ENCODE measurements around the gene ANXA1.

ANXA1 gene, protein sequence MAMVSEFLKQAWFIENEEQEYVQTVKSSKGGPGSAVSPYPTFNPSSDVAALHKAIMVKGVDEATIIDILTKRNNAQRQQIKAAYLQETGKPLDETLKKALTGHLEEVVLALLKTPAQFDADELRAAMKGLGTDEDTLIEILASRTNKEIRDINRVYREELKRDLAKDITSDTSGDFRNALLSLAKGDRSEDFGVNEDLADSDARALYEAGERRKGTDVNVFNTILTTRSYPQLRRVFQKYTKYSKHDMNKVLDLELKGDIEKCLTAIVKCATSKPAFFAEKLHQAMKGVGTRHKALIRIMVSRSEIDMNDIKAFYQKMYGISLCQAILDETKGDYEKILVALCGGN

DNA sequence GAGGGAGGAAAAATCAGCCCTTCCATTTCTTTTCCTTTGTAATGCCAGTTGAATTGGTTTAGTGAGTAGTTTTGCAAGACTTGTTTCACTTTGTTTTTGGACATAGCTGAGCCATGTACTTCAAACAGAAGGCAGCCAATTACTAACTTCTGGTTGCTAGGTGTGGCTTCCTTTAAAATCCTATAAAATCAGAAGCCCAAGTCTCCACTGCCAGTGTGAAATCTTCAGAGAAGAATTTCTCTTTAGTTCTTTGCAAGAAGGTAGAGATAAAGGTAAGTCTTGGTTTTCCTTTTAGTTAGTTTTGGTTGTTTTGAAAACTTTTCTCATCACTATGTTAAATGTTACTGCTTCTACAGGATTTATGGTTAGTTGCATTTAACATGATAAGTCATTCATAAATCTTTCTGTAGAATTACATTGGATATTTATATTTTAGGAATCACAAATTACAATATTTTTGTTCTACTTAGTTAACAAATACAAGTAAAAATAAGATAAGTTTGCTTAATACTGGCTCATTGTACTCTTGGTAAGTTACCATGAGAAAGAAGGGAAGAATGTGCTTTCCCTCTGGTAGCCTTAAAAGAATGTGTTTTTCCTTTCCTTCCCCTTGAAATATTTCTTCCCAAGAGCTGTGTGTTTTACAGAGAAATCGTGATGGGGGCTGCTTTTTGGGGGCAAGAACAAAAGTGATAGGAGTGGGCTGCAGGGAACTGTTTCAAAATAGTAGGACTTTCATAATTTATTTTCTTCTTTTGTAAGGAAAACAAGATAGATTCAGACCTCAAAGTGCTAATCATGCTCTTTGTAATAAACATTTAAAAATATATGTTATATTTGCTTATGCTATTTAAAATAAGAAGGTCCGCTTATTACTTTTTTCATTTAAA is at the start of gene ANXA1:
ANXA1 (plus strand) TSS at position 213 of the 890 bp plus-strand sequence. CDS start 6,671 bp downstream, outside the sequence.
- no peak for DNase-seq (ENCODE audit: low read depth in 2 of 2)

DNA sequence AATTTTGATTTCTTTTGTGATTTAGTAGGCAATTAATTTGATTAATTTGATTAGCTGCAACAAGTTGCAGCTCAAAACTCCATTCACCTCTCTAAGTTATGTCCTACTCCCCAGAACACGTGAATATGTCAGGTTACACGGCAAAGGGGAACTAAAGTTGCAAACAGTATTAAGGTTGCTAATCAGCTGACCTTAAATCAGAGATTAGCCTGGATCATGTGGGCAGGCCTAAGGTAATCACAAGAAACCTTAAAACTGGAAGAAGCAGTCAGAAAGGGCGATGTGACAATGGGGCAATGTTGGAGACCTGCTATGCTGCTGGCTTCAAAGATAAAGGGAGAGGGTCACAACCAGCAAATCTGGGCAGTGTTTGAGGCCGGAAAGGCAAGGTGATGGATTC is 47.3 kb upstream of the ANXA1 start:
- no peak for DNase-seq (ENCODE audit: low read depth in 2 of 2)

GRCh38 chr9:73104921-73105320 is 46.7 kb upstream of the ANXA1 start:
- no peak for DNase-seq (ENCODE audit: low read depth in 2 of 2)

DNA sequence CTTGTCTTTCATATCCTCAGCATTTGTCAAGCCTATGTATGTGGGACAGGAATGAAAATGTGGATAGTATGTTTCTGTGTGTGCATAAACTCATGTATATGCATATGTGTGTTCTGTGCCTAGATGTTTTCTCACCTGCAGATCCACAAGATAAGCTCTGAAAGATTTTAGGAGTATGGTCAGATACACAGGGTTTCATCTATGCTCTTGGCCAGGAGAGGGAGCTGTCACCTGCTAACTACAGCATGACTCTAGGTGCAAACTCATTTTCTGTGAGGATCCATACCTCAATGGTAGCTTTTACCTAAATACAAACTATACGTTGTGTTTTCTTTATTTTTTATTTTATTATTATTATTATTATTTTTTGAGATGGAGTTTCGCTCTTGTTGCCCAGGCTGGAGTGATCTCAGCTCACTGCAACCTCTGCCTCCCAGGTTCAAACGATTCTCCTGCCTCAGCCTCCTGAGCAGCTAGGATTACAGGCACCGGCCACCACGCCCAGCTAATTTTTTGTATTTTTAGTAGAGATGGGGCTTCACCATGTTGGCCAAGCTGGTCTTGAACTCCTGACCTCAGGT is 44.1 kb upstream of the ANXA1 start:
- peak in 1 of 2 donors; percentile 14 for DNase-seq (ENCODE audit: low read depth in 2 of 2)

DNA sequence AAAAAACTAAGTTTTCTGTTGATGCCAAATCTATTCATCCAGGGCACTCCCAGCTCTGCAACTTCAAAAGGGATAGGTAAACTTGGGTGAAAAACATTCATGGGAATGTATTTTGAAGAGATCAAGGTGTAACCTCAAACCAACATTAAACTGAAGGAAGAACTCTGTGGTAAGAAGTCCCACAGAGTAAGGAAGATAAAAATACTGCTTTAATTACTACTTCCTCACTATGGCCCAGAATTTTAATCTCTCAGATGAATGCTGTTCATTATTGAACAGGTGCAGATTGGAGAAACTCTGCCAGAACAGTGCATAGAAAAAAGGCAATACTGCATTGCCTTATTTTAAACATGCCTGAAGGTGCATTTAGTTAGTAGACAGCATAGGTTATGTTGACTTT is 37.6 kb upstream of the ANXA1 start:
- no peak for DNase-seq (ENCODE audit: low read depth in 2 of 2)

DNA sequence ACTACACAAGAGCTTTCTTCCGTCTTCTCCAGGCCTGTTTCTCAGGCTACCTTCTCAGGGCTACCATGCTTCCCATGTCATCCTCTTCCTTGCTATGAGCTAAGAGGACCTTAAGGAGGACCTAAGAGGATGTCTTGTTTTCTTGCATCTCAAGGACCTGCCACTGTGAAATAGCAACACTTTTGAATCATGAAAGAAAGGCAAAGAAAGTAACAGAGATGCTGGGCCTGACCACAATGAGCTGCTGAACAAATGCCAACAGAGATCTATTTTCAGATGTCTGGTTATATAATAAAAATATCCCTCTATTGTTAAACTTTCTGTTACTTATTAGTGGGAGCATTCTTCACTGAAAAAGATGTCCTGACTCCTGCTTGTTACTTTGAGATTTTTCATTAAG is 36.7 kb upstream of the ANXA1 start:
- DNase-seq (ENCODE audit: low read depth in 2 of 2), result no peak

DNA sequence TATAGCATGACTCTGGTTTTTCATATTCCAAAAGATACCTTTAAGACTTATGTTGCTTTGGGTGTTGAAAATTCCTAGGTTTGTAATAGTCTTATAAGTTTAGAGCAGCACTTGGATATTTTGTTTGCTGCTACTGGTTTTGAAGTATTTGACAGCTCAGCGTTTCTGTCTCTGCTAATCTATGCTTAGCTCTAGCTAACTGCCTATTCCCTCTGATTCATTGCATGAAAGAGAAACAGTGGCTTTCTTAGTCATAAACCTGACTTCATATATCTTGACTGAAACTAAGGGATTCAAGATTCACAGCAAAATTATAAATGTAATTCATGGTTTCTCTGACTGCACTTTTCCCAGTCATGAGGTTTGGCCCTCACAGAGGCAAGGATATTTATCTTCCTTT is 35.6 kb upstream of the ANXA1 start:
- DNase-seq (ENCODE audit: low read depth in 2 of 2), result no peak

GRCh38 chr9:73116880-73117279 is 34.8 kb upstream of the ANXA1 start:
- no peak for DNase-seq (ENCODE audit: low read depth in 2 of 2)

GRCh38 chr9:73118286-73118685 is 33.4 kb upstream of the ANXA1 start:
- no peak for DNase-seq (ENCODE audit: low read depth in 2 of 2)

DNA sequence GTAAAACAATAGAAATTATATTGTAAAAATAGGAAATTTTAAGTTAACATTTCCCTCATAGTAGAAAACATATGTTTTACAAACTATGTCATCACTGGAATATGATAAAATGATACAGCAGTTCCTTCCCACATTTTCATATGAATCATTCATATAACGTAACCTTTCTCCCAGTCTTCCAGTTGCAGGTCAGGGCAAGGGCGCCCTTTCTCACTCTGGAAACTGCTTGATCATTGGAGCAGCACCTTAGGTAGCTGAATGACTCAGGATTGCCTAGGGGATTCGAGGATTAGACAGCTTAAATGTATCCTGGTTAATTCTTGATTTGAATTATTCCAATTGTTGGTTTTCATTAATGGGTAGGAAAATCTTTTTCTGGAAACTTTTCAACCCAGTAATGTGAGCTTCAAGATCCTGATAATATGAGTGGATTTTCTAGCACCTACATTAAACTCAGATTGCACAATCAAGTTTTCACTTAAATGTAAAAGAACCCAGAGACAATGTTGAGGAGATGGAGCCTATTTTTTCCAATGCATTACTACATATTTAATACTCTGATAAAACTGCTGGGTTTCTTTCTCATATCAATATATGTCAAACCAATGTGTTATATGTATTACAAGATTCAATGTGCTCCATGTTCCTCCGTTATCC is 32.6 kb upstream of the ANXA1 start:
- no peak for DNase-seq (ENCODE audit: low read depth in 2 of 2)

DNA sequence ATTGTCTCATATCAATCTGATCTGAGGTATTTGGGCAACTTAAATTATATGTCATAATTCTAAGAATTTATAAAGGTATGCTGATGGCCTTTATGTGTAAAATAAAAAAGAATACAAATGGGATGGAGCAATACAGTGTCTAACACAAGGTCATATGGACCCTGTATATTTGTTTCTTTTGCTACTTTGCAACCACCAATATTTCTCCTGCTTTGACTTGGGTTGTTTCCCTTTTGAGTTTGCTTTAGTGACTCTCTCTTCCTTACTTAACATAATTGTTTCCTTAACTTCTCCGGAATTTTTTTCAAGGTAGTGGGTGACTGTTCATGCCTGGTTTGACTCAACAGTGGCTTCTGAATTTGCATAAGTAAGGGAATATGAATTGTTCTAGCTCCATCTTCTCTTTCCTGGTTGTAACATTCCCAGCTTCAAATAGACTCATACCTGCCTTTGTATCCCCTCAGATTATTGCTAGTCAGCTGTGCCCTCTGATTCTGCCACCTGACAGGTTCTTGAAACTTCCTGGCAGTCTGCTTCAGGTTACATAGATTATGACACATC is 30.2 kb upstream of the ANXA1 start:
- no peak for DNase-seq (ENCODE audit: low read depth in 2 of 2)

- no peak for DNase-seq (ENCODE audit: low read depth in 2 of 2)
Observed at GRCh38 chr9:73125651-73126050, 26.0 kb upstream of the ANXA1 start.

DNA sequence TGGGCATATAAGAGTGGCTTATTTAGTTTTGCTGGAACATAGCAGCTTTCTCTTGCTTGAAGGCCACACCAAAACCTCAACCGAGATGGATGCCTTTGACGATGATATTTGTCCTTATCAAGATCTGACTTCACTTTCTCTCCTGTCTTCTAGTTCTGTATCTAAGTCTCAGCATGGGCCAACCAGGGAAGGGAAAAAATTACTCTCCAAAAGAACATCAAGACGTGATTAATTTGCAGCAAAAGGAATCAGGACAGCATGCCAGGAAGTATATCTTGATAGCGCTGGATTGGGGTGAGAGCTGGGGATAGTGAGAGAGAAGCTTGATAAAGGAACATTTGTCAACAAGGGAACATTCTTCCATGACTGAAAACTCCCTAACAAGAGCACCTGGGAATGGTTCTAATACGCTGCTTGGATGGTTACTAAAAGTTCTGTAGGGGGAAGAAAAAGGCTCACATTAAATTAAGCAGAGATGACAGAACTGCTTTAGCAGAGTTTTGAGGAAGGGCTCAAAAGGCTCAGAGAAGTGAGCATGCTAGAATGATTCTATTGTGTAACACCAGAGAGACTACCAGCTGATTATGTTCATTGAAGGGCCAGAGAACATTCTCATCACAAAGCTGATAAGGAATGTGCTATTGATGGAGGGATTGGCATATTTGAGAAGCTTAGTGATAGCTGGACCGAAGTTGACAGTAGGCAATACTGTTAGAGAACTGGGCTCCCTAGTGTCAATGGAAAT is 21.6 kb upstream of the ANXA1 start:
- DNase-seq (ENCODE audit: low read depth in 2 of 2), result no peak

- no peak for DNase-seq (ENCODE audit: low read depth in 2 of 2)
Observed at GRCh38 chr9:73131461-73131860, 20.2 kb upstream of the ANXA1 start.

DNA sequence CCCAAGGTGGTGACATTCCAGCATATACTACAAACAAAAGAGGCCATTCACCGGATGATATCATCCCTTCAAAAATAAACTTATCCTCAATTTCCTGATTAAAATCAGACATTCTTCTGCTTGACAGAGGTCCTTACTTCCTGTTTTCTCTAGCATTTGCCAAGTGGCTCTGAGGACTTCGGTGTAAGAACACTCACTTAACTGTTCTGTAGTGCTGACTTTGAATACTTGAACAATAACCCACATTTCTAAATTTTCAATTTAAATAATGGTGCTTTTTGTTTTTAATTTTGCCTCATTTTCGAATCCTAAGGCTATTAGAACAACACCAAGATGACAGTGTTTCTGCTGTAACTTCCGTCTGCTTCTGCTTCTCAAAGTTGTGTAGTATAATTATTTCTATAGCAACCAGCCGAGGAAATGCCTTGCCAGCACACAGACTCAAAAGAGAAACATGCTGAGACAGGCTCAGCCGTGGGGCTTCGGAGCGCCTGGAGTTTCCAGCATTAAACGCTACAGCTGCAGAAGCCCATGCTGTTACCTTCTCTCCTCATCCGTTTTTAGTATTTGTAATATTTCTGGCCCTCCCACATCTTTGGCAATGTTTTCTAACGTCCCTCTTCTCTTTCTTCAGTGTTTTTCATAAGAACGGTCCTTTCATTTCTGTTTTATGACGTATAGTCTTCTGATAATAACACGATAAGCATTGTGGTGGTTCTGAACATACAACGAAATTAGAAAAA is 19.5 kb upstream of the ANXA1 start:
- DNase-seq (ENCODE audit: low read depth in 2 of 2), result peak; percentile 22 to 34

DNA sequence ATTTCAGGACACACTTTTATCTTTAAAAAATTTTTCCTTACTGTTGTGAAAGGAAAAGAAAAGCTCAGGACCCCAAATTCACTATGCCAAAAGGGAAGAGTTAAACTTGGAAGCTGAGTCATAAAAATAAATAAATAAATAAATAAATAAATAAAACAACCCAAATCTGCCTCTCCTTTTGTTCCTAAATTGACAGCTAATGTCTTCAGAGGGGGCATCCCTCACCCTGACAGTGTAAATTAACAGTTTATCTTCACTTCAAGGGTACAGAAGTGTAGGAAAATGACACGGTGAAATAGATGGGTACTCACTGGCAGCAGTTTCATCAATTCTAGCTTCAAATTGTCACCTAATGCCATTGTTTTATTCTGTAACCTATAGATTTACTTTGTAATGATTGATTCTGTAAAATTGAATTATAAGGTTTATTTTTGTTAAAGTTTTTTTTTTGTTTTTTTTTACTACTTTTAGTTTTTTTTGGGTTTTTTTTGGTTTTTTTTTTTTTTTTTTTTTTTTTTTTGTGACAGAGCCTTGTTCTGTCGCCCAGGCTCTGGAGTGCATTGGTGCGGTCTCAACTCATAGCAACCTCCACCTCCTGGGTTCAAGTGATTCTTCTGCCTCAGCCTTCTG is 18.5 kb upstream of the ANXA1 start:
- DNase-seq (ENCODE audit: low read depth in 2 of 2), result no peak

- DNase-seq (ENCODE audit: low read depth in 2 of 2), result no peak
Observed at GRCh38 chr9:73133921-73134407, 17.7 kb upstream of the ANXA1 start.

DNA sequence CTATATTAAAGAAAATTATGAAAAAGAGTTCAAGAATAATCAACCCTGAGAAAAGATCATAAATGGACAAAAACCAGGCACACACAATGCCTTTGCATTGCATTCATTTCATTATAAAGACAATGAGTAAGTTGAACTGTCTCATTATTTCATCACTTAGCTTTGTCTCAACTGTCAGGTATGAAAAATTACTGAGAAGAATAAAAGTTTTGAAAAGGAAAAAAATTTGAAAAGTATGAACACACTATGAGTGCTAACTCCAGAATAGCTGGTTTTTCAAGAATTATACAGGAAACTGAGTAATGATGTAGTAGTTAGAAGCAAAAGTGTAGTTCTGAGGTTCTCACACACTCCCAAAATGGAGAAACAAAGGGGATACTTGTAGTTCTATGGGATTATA is 16.3 kb upstream of the ANXA1 start:
- DNase-seq (ENCODE audit: low read depth in 2 of 2), result no peak

DNA sequence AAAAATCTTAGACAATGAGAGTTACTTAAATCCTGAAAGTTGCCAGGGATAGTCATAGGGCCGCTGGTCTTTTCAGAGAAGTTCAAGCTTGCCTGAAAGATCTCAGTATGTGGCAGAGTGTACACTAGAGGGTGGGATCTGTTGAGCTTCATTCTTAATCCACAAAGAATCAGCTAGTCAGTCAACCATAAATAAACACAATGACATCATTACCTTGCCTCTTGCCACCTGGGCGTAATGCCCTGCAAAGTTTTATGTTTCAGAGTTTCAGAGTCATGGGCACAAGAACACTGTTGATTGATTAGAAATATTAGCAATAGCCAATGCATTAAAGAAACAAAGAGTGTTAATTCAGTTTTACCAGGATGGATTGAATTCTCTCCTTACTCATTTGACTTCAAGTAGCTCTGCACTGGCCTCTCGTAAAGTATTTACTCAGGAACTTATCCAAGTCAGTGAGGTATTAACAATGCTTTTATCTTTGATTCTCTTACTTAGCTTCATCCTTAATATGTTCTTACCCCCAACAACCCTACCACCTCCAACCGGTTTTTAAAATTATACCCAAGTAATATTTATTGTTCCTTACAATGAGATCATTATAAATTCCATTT is 14.3 kb upstream of the ANXA1 start:
- no peak for DNase-seq (ENCODE audit: low read depth in 2 of 2)

All from stimulated activated CD8-positive, alpha-beta memory T cell treated with anti-CD3 and anti-CD28 coated beads, Interleukin-2, amount 100 ng/mL, for 48 hours (primary cell).